Inferior parietal cortex (tissue), 1 donor: ENCODE data around the gene MYLK3.
A peak's percentile ranks its signal among the peaks of the same experiment; 100 is the strongest.
"Not testable (repeated sequence)": the region's sequence is repeated elsewhere in the genome, so short reads cannot be mapped to it uniquely, and the experiment has no call there.

Experiments
- DNase-seq: peaks from one replicate; pipeline ENCODE4 v3.0.0-alpha.2; 2016; ENCODE audit errors: extremely low spot score

The MYLK3 gene

GRCh38 chr16:46747777-46748651, at the start of gene MYLK3:
Gene MYLK3 (minus strand): TSS chr16:46748344. CDS start chr16:46748193, 151 bp downstream.
- no peak for DNase-seq

GRCh38 chr16:46797501-46797900, 49.4 kb upstream of the MYLK3 start:
- DNase-seq, result no peak

GRCh38 chr16:46796764-46797269, 48.7 kb upstream of the MYLK3 start:
- no peak for DNase-seq

- no peak for DNase-seq
These were observed 45.7 kb upstream of the MYLK3 start for GRCh38 chr16:46793841-46794240.

GRCh38 chr16:46790599-46791270, 42.6 kb upstream of the MYLK3 start:
- DNase-seq, result no peak

GRCh38 chr16:46789499-46790414, 41.6 kb upstream of the MYLK3 start:
- no peak for DNase-seq

- no peak for DNase-seq
These were observed 40.8 kb upstream of the MYLK3 start for GRCh38 chr16:46788891-46789474.

GRCh38 chr16:46787909-46788308, 39.8 kb upstream of the MYLK3 start:
- DNase-seq, result no peak

GRCh38 chr16:46785076-46785845, 37.1 kb upstream of the MYLK3 start:
- DNase-seq, result no peak

GRCh38 chr16:46784569-46784968, 36.4 kb upstream of the MYLK3 start:
- DNase-seq, result not testable (repeated sequence)

- DNase-seq, result no peak
These were observed 35.7 kb upstream of the MYLK3 start for GRCh38 chr16:46783800-46784199.

GRCh38 chr16:46782320-46782719, 34.2 kb upstream of the MYLK3 start:
- no peak for DNase-seq

GRCh38 chr16:46777804-46778203, 29.7 kb upstream of the MYLK3 start:
- no peak for DNase-seq

- DNase-seq, result no peak
These were observed 27.1 kb upstream of the MYLK3 start for GRCh38 chr16:46775214-46775613.

- DNase-seq, result no peak
These were observed 26.6 kb upstream of the MYLK3 start for GRCh38 chr16:46774743-46775177.

GRCh38 chr16:46772463-46772862, 24.3 kb upstream of the MYLK3 start:
- no peak for DNase-seq

GRCh38 chr16:46768809-46769208, 20.7 kb upstream of the MYLK3 start:
- DNase-seq, result no peak

GRCh38 chr16:46765050-46765449, 16.9 kb upstream of the MYLK3 start:
- DNase-seq, result no peak

- DNase-seq, result no peak
These were observed 15.0 kb upstream of the MYLK3 start for GRCh38 chr16:46763147-46763546.

- DNase-seq, result peak; percentile 3
These were observed 14.4 kb upstream of the MYLK3 start for GRCh38 chr16:46762583-46762982.

- DNase-seq, result no peak
These were observed 11.2 kb upstream of the MYLK3 start for GRCh38 chr16:46759309-46759708.
